ENCODE results near the gene MKS1.

Gene MKS1

GRCh38 chr17:58219007-58219788, at the start of gene MKS1:
MKS1 (minus strand) TSS chr17:58219255; CDS start chr17:58219230, 25 bp downstream.
- peak within 1 kb of the TSS; percentile 43 to 91 (median 82) for H3K27ac ChIP-seq

GRCh38 chr17:58268326-58268725, 49.3 kb upstream of the MKS1 start:
- no peak overlapping the region for H3K4me3 ChIP-seq
- H3K27ac ChIP-seq, result no peak overlapping the region

More at GRCh38 chr17:58219007-58219788, at the start of gene MKS1:
- H3K4me3 ChIP-seq, result peak within 1 kb of the TSS; percentile 49 to 79 (median 71)

- Histone ChIP-seq H3K4me3 (no peak overlapping the region), H3K27ac (no peak overlapping the region)
These were observed 48.6 kb upstream of the MKS1 start for GRCh38 chr17:58267347-58268324.

- no peak overlapping the region for H3K4me3 ChIP-seq
- H3K27ac ChIP-seq, result no peak overlapping the region
These were observed 47.1 kb upstream of the MKS1 start for GRCh38 chr17:58265902-58266875.

- Histone ChIP-seq H3K4me3 (no peak overlapping the region), H3K27ac (no peak overlapping the region)
These were observed 46.2 kb upstream of the MKS1 start for GRCh38 chr17:58265271-58265670.

- H3K27ac ChIP-seq, result no peak overlapping the region
These were observed 45.5 kb upstream of the MKS1 start for GRCh38 chr17:58264407-58265103.

GRCh38 chr17:58263773-58264172, 44.7 kb upstream of the MKS1 start:
- Histone ChIP-seq H3K27ac (no peak overlapping the region), H3K4me3 (no peak overlapping the region)

More at GRCh38 chr17:58264407-58265103, 45.5 kb upstream of the MKS1 start:
- no peak overlapping the region for H3K4me3 ChIP-seq

GRCh38 chr17:58262149-58262548, 43.1 kb upstream of the MKS1 start:
- no peak overlapping the region for H3K4me3 ChIP-seq
- no peak overlapping the region for H3K27ac ChIP-seq

GRCh38 chr17:58254803-58255202, 35.7 kb upstream of the MKS1 start:
- Histone ChIP-seq H3K4me3 (no peak overlapping the region), H3K27ac (no peak overlapping the region)

- Histone ChIP-seq H3K4me3 (no peak overlapping the region), H3K27ac (no peak overlapping the region)
These were observed 34.0 kb upstream of the MKS1 start for GRCh38 chr17:58253082-58253481.

GRCh38 chr17:58252141-58252540, 33.1 kb upstream of the MKS1 start:
- H3K4me3 ChIP-seq, result no peak overlapping the region
- H3K27ac ChIP-seq, result no peak overlapping the region

GRCh38 chr17:58250344-58251011, 31.4 kb upstream of the MKS1 start:
- no peak overlapping the region for H3K4me3 ChIP-seq
- no peak overlapping the region for H3K27ac ChIP-seq

- Histone ChIP-seq H3K27ac (peak overlapping the region in 2 of 21 experiments; percentile 24 to 33), H3K4me3 (peak overlapping the region; percentile 7 to 48 (median 27))
These were observed 30.4 kb upstream of the MKS1 start for GRCh38 chr17:58249270-58250133.

- peak overlapping the region in 5 of 7 experiments; percentile 17 to 48 (median 27) for H3K4me3 ChIP-seq
These were observed 29.9 kb upstream of the MKS1 start for GRCh38 chr17:58248955-58249269.

GRCh38 chr17:58247511-58248363, 28.7 kb upstream of the MKS1 start:
- Histone ChIP-seq H3K4me3 (no peak overlapping the region), H3K27ac (no peak overlapping the region)

More at GRCh38 chr17:58248955-58249269, 29.9 kb upstream of the MKS1 start:
- no peak overlapping the region for H3K27ac ChIP-seq

GRCh38 chr17:58246781-58247180, 27.7 kb upstream of the MKS1 start:
- Histone ChIP-seq H3K4me3 (no peak overlapping the region), H3K27ac (no peak overlapping the region)

All from skin epidermis (tissue), 12 donors.